ENCODE results near the gene RSRC1.
A peak's percentile ranks its signal among the peaks of the same experiment; 100 is the strongest.

RSRC1 gene

DNA sequence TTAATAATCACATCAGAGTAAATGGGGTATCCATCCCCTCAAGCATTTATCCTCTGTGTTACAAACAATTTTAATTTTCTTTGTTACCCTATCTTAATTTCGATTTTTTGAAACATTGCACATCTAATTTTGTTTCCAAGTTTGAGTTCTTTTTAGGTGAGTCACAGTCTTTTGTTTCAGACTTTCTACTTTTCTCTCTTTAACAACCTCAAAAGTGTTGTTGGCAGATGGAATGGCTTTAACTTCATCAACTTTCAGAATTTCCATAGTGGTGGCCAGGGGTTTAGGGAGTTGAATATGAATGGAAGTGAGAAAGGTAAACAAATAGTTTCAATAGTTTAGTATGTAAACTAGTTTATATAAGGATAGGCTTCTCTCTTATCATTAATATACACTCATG lies 238.1 kb downstream of the RSRC1 start:
- TF ChIP-seq, protein P1, sequence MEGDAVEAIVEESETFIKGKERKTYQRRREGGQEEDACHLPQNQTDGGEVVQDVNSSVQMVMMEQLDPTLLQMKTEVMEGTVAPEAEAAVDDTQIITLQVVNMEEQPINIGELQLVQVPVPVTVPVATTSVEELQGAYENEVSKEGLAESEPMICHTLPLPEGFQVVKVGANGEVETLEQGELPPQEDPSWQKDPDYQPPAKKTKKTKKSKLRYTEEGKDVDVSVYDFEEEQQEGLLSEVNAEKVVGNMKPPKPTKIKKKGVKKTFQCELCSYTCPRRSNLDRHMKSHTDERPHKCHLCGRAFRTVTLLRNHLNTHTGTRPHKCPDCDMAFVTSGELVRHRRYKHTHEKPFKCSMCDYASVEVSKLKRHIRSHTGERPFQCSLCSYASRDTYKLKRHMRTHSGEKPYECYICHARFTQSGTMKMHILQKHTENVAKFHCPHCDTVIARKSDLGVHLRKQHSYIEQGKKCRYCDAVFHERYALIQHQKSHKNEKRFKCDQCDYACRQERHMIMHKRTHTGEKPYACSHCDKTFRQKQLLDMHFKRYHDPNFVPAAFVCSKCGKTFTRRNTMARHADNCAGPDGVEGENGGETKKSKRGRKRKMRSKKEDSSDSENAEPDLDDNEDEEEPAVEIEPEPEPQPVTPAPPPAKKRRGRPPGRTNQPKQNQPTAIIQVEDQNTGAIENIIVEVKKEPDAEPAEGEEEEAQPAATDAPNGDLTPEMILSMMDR (conservative IDR thresholded peaks at IDR 0.05; ENCODE audit: low read depth, low read length) = no peak
- H3K27ac ChIP-seq = no peak overlapping the region
- no peaks in the 10 kb centered on the region for H3K79me2 ChIP-seq (ENCODE audit: insufficient read depth, low read depth)
- H2AFZ ChIP-seq (ENCODE audit: low read depth) = no peak overlapping the region
- no peak overlapping the region for H3K9ac ChIP-seq
- no peaks in the 10 kb centered on the region for H3K27me3 ChIP-seq (ENCODE audit: insufficient read depth, low read depth)
- no peak overlapping the region for H3K4me2 ChIP-seq
- peaks cover 28% of the 10 kb centered on the region for H3K4me1 ChIP-seq (ENCODE audit: low read depth, poor library complexity, severe bottlenecking)
- no peak overlapping the region for H3K4me3 ChIP-seq (IDR thresholded peaks at IDR 0.05; ENCODE audit: insufficient read depth, low read depth, low read length)
- no peaks in the 10 kb centered on the region for H3K36me3 ChIP-seq (ENCODE audit: insufficient read depth)
- no peaks in the 10 kb centered on the region for H4K20me1 ChIP-seq (ENCODE audit: insufficient read depth)

DNA sequence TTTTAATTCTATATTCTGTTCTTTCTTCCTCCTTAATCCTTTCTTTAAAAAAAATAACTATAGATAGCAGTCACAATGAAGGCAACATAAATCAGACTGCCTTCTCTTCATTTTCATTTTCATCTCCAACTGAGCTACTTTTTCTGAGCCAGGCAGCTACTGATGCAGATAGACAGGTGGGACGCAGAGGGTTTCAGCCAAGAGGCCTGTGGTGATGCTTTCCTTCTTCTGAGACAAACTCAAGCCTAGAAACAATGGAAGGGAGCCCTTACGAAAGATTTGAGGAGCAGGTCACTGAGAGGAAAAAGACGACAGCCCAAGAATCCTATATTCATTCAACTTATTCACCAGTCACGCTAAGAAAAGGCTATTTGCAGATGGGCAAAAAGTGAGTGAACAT lies 241.1 kb downstream of the RSRC1 start:
- peaks cover 58% of the 10 kb centered on the region for H3K4me1 ChIP-seq (ENCODE audit: low read depth, poor library complexity, severe bottlenecking)
- H4K20me1 ChIP-seq (ENCODE audit: insufficient read depth) = no peaks in the 10 kb centered on the region
- peaks cover 13% of the 10 kb centered on the region; the same call in 1 of the 2 replicates for H3K79me2 ChIP-seq (ENCODE audit: insufficient read depth, low read depth)
- no peaks in the 10 kb centered on the region for H3K27me3 ChIP-seq (ENCODE audit: insufficient read depth, low read depth)
- no peak overlapping the region for H3K4me3 ChIP-seq (IDR thresholded peaks at IDR 0.05; ENCODE audit: insufficient read depth, low read depth, low read length)
- peak overlapping the region; percentile 29 for H3K4me2 ChIP-seq
- no peak overlapping the region for H2AFZ ChIP-seq (ENCODE audit: low read depth)
- TF ChIP-seq, protein P1 (conservative IDR thresholded peaks at IDR 0.05; ENCODE audit: low read depth, low read length) = no peak
- H3K9ac ChIP-seq = no peak overlapping the region
- H3K36me3 ChIP-seq (ENCODE audit: insufficient read depth) = no peaks in the 10 kb centered on the region
- H3K27ac ChIP-seq = peak overlapping the region; percentile 38; the same call in 1 of the 2 replicates

DNA sequence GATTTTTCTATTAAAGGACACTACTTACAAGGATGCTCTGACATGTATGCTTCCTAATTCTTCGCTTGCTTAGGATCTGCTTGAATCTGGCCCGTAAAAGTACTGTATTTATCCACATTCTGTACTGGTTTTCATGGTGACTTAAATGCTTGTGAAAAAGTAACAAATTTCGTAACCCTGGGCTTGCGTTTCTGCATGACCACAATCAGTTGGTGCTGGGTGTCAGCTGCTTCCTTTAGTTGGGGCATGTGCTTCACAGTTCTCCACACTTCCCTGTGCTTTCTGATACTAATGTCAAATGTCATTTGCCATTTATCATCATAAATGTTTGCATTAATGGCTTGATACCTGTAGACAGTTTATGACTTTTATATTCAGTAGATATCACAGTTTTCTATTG lies 242.7 kb downstream of the RSRC1 start:
- peaks cover 74% of the 10 kb centered on the region for H3K4me1 ChIP-seq (ENCODE audit: low read depth, poor library complexity, severe bottlenecking)
- no peak overlapping the region for H2AFZ ChIP-seq (ENCODE audit: low read depth)
- peak overlapping the region; percentile 74 for H3K27ac ChIP-seq
- peaks cover 19% of the 10 kb centered on the region; the same call in 1 of the 2 replicates for H3K79me2 ChIP-seq (ENCODE audit: insufficient read depth, low read depth)
- no peaks in the 10 kb centered on the region for H3K36me3 ChIP-seq (ENCODE audit: insufficient read depth)
- TF ChIP-seq, protein P1 (conservative IDR thresholded peaks at IDR 0.05; ENCODE audit: low read depth, low read length) = no peak
- peak overlapping the region; percentile 75 for H3K4me3 ChIP-seq (IDR thresholded peaks at IDR 0.05; ENCODE audit: insufficient read depth, low read depth, low read length)
- peak overlapping the region; percentile 18 for H3K4me2 ChIP-seq
- H3K9ac ChIP-seq = no peak overlapping the region
- H4K20me1 ChIP-seq (ENCODE audit: insufficient read depth) = no peaks in the 10 kb centered on the region
- H3K27me3 ChIP-seq (ENCODE audit: insufficient read depth, low read depth) = no peaks in the 10 kb centered on the region

DNA sequence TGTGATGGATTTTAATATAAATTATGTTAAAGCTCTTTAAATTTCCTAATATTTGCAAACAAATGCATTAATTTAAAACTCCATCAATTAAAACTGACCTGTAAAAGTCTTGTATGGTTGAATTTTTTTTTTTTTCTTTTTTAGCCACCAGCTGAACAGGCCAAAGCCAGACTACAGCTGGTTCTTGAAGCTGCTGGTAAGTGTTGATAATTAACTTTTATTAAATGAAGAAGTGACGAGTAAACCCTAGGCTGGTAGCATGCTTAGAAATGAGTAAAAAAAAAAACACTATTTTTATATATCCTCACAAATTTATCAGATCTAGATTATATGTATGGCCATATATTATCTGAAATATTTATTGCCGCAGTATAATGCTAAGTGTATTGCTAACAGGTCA lies 244.8 kb downstream of the RSRC1 start:
- Histone ChIP-seq H3K9ac (no peak overlapping the region), H3K4me1 (ENCODE audit: low read depth, poor library complexity, severe bottlenecking) (peaks cover 96% of the 10 kb centered on the region), H2AFZ (ENCODE audit: low read depth) (no peak overlapping the region), H3K27me3 (ENCODE audit: insufficient read depth, low read depth) (no peaks in the 10 kb centered on the region), H3K79me2 (ENCODE audit: insufficient read depth, low read depth) (peaks cover 22% of the 10 kb centered on the region; the same call in 1 of the 2 replicates), H3K27ac (peak overlapping the region; percentile 74), H3K4me3 (IDR thresholded peaks at IDR 0.05; ENCODE audit: insufficient read depth, low read depth, low read length) (no peak overlapping the region), H3K4me2 (peak overlapping the region; percentile 79), H3K36me3 (ENCODE audit: insufficient read depth) (no peaks in the 10 kb centered on the region), H4K20me1 (ENCODE audit: insufficient read depth) (no peaks in the 10 kb centered on the region)
- TF ChIP-seq, protein P1 (conservative IDR thresholded peaks at IDR 0.05; ENCODE audit: low read depth, low read length) = no peak

Data from KMS-11 (cell line).